ENCODE measurements around the gene LRRC8E.

GRCh38 chr19:7916103-7916954, 28.0 kb downstream of the LRRC8E start:
- no peak for TF ChIP-seq POLR2AphosphoS5 (IDR thresholded peaks at IDR 0.05; ENCODE audit: low read depth, low read length)
- no peak for TF ChIP-seq POLR2A (IDR thresholded peaks at IDR 0.05; ENCODE audit: low read depth, low read length)
